ENCODE results near the gene MTR. TPM values are rescaled to one million over a fixed set of nuclear protein-coding genes. Genes with fewer than 3 reads are reported as not detected.

The MTR gene
- total and polyA plus RNA-seq, 4 donors, result 4.6 to 59.5 (median 32.1) TPM

- 37 to 48% methylated on average over 3 of the region's 3 CpGs for WGBS, 2 donors
- H3K27me3 ChIP-seq (ENCODE audit: control insufficient read depth in 1 of 2, insufficient read depth in 2 of 2, low read length in 1 of 2), result no peaks in the 10 kb centered on the region
- ATAC-seq (ENCODE audit: low FRiP score), result no peak
- H3K27ac ChIP-seq (ENCODE audit: low read depth in 1 of 2, low read length in 2 of 2), result no peak overlapping the region
- intact Hi-C loops (cut with DNase I), result no loop called here
- H3K4me1 ChIP-seq (ENCODE audit: control insufficient read depth in 1 of 2, insufficient read depth in 2 of 2, low read length in 2 of 2), result peaks cover 0 to 1% of the 10 kb centered on the region in 2 donors
- no peak for DNase-seq
- no peaks in the 10 kb centered on the region for H3K9me3 ChIP-seq (ENCODE audit: control insufficient read depth, low read length)
- no peaks in the 10 kb centered on the region for H3K36me3 ChIP-seq (ENCODE audit: control insufficient read depth in 1 of 2, insufficient read depth in 2 of 2, low read length in 1 of 2)
- H3K4me3 ChIP-seq (ENCODE audit: low read length in 2 of 2), result no peak overlapping the region
Measured at GRCh38 chr1:236920286-236920894, 125.3 kb downstream of the MTR start.

- Histone ChIP-seq H3K4me3 (ENCODE audit: low read length in 2 of 2) (no peak overlapping the region), H3K4me1 (ENCODE audit: control insufficient read depth in 1 of 2, insufficient read depth in 2 of 2, low read length in 2 of 2) (peaks cover 0 to 1% of the 10 kb centered on the region in 2 donors), H3K36me3 (ENCODE audit: control insufficient read depth in 1 of 2, insufficient read depth in 2 of 2, low read length in 1 of 2) (no peaks in the 10 kb centered on the region), H3K27me3 (ENCODE audit: control insufficient read depth in 1 of 2, insufficient read depth in 2 of 2, low read length in 1 of 2) (no peaks in the 10 kb centered on the region), H3K9me3 (ENCODE audit: control insufficient read depth, low read length) (no peaks in the 10 kb centered on the region), H3K27ac (ENCODE audit: low read depth in 1 of 2, low read length in 2 of 2) (no peak overlapping the region)
- WGBS, 2 donors, result 96 to 100% methylated on average over 3 of the region's 3 CpGs
- DNase-seq (no peak), ATAC-seq (ENCODE audit: low FRiP score) (no peak)
- intact Hi-C loops (cut with DNase I), result no loop called here
Measured at GRCh38 chr1:236921610-236922009, 126.5 kb downstream of the MTR start.

GRCh38 chr1:236922190-236922589 lies 127.1 kb downstream of the MTR start:
- H3K27me3 ChIP-seq (ENCODE audit: control insufficient read depth in 1 of 2, insufficient read depth in 2 of 2, low read length in 1 of 2), result no peaks in the 10 kb centered on the region
- H3K9me3 ChIP-seq (ENCODE audit: control insufficient read depth, low read length), result no peaks in the 10 kb centered on the region
- H3K27ac ChIP-seq (ENCODE audit: low read depth in 1 of 2, low read length in 2 of 2), result no peak overlapping the region
- 92% methylated on average over 2 of the region's 2 CpGs for WGBS, 2 donors
- H3K36me3 ChIP-seq (ENCODE audit: control insufficient read depth in 1 of 2, insufficient read depth in 2 of 2, low read length in 1 of 2), result no peaks in the 10 kb centered on the region
- no peak overlapping the region for H3K4me3 ChIP-seq (ENCODE audit: low read length in 2 of 2)
- DNase-seq (no peak), ATAC-seq (ENCODE audit: low FRiP score) (no peak)
- intact Hi-C loops (cut with DNase I), result no loop called here
- H3K4me1 ChIP-seq (ENCODE audit: control insufficient read depth in 1 of 2, insufficient read depth in 2 of 2, low read length in 2 of 2), result peaks cover 0 to 1% of the 10 kb centered on the region in 2 donors

- H3K9me3 ChIP-seq (ENCODE audit: control insufficient read depth, low read length), result no peaks in the 10 kb centered on the region
- DNase-seq (no peak), ATAC-seq (ENCODE audit: low FRiP score) (no peak)
- no peaks in the 10 kb centered on the region for H3K27me3 ChIP-seq (ENCODE audit: control insufficient read depth in 1 of 2, insufficient read depth in 2 of 2, low read length in 1 of 2)
- intact Hi-C loops (cut with DNase I), result no loop called here
- no peak overlapping the region for H3K4me3 ChIP-seq (ENCODE audit: low read length in 2 of 2)
- no peaks in the 10 kb centered on the region for H3K36me3 ChIP-seq (ENCODE audit: control insufficient read depth in 1 of 2, insufficient read depth in 2 of 2, low read length in 1 of 2)
- H3K27ac ChIP-seq (ENCODE audit: low read depth in 1 of 2, low read length in 2 of 2), result no peak overlapping the region
- H3K4me1 ChIP-seq (ENCODE audit: control insufficient read depth in 1 of 2, insufficient read depth in 2 of 2, low read length in 2 of 2), result peaks cover 0 to 1% of the 10 kb centered on the region in 2 donors
- 87 to 93% methylated on average over 4 of the region's 4 CpGs for WGBS, 2 donors
Measured at GRCh38 chr1:236925386-236925785, 130.3 kb downstream of the MTR start.

- Histone ChIP-seq H3K4me3 (ENCODE audit: low read length in 2 of 2) (no peak overlapping the region), H3K36me3 (ENCODE audit: control insufficient read depth in 1 of 2, insufficient read depth in 2 of 2, low read length in 1 of 2) (no peaks in the 10 kb centered on the region), H3K27ac (ENCODE audit: low read depth in 1 of 2, low read length in 2 of 2) (no peak overlapping the region), H3K27me3 (ENCODE audit: control insufficient read depth in 1 of 2, insufficient read depth in 2 of 2, low read length in 1 of 2) (no peaks in the 10 kb centered on the region), H3K9me3 (ENCODE audit: control insufficient read depth, low read length) (peaks cover 2% of the 10 kb centered on the region), H3K4me1 (ENCODE audit: control insufficient read depth in 1 of 2, insufficient read depth in 2 of 2, low read length in 2 of 2) (no peaks in the 10 kb centered on the region)
- intact Hi-C loops (cut with DNase I), result no loop called here
- DNase-seq (no peak), ATAC-seq (ENCODE audit: low FRiP score) (no peak)
- WGBS, 2 donors, result 91 to 100% methylated on average over 4 of the region's 4 CpGs
Measured at GRCh38 chr1:236930503-236930902, 135.4 kb downstream of the MTR start.

GRCh38 chr1:236938760-236939159 lies 143.7 kb downstream of the MTR start:
- H3K9me3 ChIP-seq (ENCODE audit: control insufficient read depth, low read length), result peaks cover 1% of the 10 kb centered on the region
- ATAC-seq (ENCODE audit: low FRiP score) (no peak), DNase-seq (no peak)
- no peaks in the 10 kb centered on the region for H3K4me1 ChIP-seq (ENCODE audit: control insufficient read depth in 1 of 2, insufficient read depth in 2 of 2, low read length in 2 of 2)
- H3K36me3 ChIP-seq (ENCODE audit: control insufficient read depth in 1 of 2, insufficient read depth in 2 of 2, low read length in 1 of 2), result no peaks in the 10 kb centered on the region
- 71 to 75% methylated on average over 5 of the region's 5 CpGs for WGBS, 2 donors
- H3K27ac ChIP-seq (ENCODE audit: low read depth in 1 of 2, low read length in 2 of 2), result no peak overlapping the region
- intact Hi-C loops (cut with DNase I), result no loop called here
- no peaks in the 10 kb centered on the region for H3K27me3 ChIP-seq (ENCODE audit: control insufficient read depth in 1 of 2, insufficient read depth in 2 of 2, low read length in 1 of 2)
- no peak overlapping the region for H3K4me3 ChIP-seq (ENCODE audit: low read length in 2 of 2)

GRCh38 chr1:236942431-236942830 lies 147.3 kb downstream of the MTR start:
- Histone ChIP-seq H3K9me3 (ENCODE audit: control insufficient read depth, low read length) (peaks cover 1% of the 10 kb centered on the region), H3K4me1 (ENCODE audit: control insufficient read depth in 1 of 2, insufficient read depth in 2 of 2, low read length in 2 of 2) (no peaks in the 10 kb centered on the region), H3K27ac (ENCODE audit: low read depth in 1 of 2, low read length in 2 of 2) (no peak overlapping the region), H3K4me3 (ENCODE audit: low read length in 2 of 2) (no peak overlapping the region), H3K36me3 (ENCODE audit: control insufficient read depth in 1 of 2, insufficient read depth in 2 of 2, low read length in 1 of 2) (no peaks in the 10 kb centered on the region), H3K27me3 (ENCODE audit: control insufficient read depth in 1 of 2, insufficient read depth in 2 of 2, low read length in 1 of 2) (no peaks in the 10 kb centered on the region)
- no peak for DNase-seq
- intact Hi-C loops (cut with DNase I), result no loop called here
- no peak for ATAC-seq (ENCODE audit: low FRiP score)

- Histone ChIP-seq H3K36me3 (ENCODE audit: control insufficient read depth in 1 of 2, insufficient read depth in 2 of 2, low read length in 1 of 2) (no peaks in the 10 kb centered on the region), H3K27ac (ENCODE audit: low read depth in 1 of 2, low read length in 2 of 2) (no peak overlapping the region), H3K4me1 (ENCODE audit: control insufficient read depth in 1 of 2, insufficient read depth in 2 of 2, low read length in 2 of 2) (no peaks in the 10 kb centered on the region), H3K9me3 (ENCODE audit: control insufficient read depth, low read length) (peaks cover 1% of the 10 kb centered on the region), H3K27me3 (ENCODE audit: control insufficient read depth in 1 of 2, insufficient read depth in 2 of 2, low read length in 1 of 2) (no peaks in the 10 kb centered on the region), H3K4me3 (ENCODE audit: low read length in 2 of 2) (no peak overlapping the region)
- WGBS, 2 donors, result 7 to 9% methylated on average over 2 of the region's 2 CpGs
- DNase-seq (no peak), ATAC-seq (ENCODE audit: low FRiP score) (no peak)
- intact Hi-C loops (cut with DNase I), result no loop called here
Measured at GRCh38 chr1:236944556-236944955, 149.5 kb downstream of the MTR start.

GRCh38 chr1:236945002-236945401 lies 149.9 kb downstream of the MTR start:
- Histone ChIP-seq H3K27me3 (ENCODE audit: control insufficient read depth in 1 of 2, insufficient read depth in 2 of 2, low read length in 1 of 2) (no peaks in the 10 kb centered on the region), H3K9me3 (ENCODE audit: control insufficient read depth, low read length) (peaks cover 1% of the 10 kb centered on the region), H3K4me1 (ENCODE audit: control insufficient read depth in 1 of 2, insufficient read depth in 2 of 2, low read length in 2 of 2) (no peaks in the 10 kb centered on the region), H3K36me3 (ENCODE audit: control insufficient read depth in 1 of 2, insufficient read depth in 2 of 2, low read length in 1 of 2) (no peaks in the 10 kb centered on the region), H3K27ac (ENCODE audit: low read depth in 1 of 2, low read length in 2 of 2) (no peak overlapping the region), H3K4me3 (ENCODE audit: low read length in 2 of 2) (no peak overlapping the region)
- ATAC-seq (ENCODE audit: low FRiP score) (no peak), DNase-seq (no peak)
- intact Hi-C loops (cut with DNase I), result no loop called here
- 96 to 97% methylated on average over 3 of the region's 3 CpGs for WGBS, 2 donors

Data from aorta (tissue), 5 donors.